Aorta (tissue), 5 donors: ENCODE results near the gene HSF2. TPM values are rescaled to one million over a fixed set of nuclear protein-coding genes. Genes with fewer than 3 reads are reported as not detected.

Source experiments
- ATAC-seq: fragments of 200-7000 bp; cut with Tn5 transposase; one replicate; pipeline ENCODE4 v1.9.1; 2022; ENCODE audit warnings: moderate library complexity; ENCODE audit not compliant: low FRiP score
- DNase-seq, 2 donors: peaks; one replicate each; pipeline ENCODE4 v3.0.0-alpha.2; 2020
- H3K27ac ChIP-seq, 2 donors: one replicate each; pipeline ENCODE4 v1.5.1; 2013; ENCODE audit warnings: low read length in 2 of 2, mild to moderate bottlenecking in 2 of 2, moderate library complexity in 2 of 2, control low read depth in 1 of 2, inconsistent platforms in 1 of 2, low read depth in 1 of 2
- H3K27me3 ChIP-seq, 2 donors: one replicate each; pipeline ENCODE4 v1.6.1; 2013; ENCODE audit warnings: control low read depth in 1 of 2, low read length in 1 of 2, mild to moderate bottlenecking in 1 of 2, moderate library complexity in 1 of 2; ENCODE audit not compliant: insufficient read depth in 2 of 2, control insufficient read depth in 1 of 2
- H3K36me3 ChIP-seq, 2 donors: one replicate each; pipeline ENCODE4 v1.6.1; 2013; ENCODE audit warnings: control low read depth in 1 of 2, low read length in 1 of 2, mild to moderate bottlenecking in 1 of 2; ENCODE audit not compliant: insufficient read depth in 2 of 2, control insufficient read depth in 1 of 2
- H3K4me1 ChIP-seq, 2 donors: one replicate each; pipeline ENCODE4 v1.6.1; 2013; ENCODE audit warnings: low read length in 2 of 2, control low read depth in 1 of 2, mild to moderate bottlenecking in 1 of 2, moderate library complexity in 1 of 2; ENCODE audit not compliant: insufficient read depth in 2 of 2, control insufficient read depth in 1 of 2
- H3K4me3 ChIP-seq, 2 donors: one replicate each; pipeline ENCODE4 v1.5.1; 2013; ENCODE audit warnings: low read length in 2 of 2, control low read depth in 1 of 2, mild to moderate bottlenecking in 1 of 2
- H3K9me3 ChIP-seq: one replicate; pipeline ENCODE4 v1.6.1; 2013; ENCODE audit warnings: mild to moderate bottlenecking, low read length; ENCODE audit not compliant: control insufficient read depth
- WGBS, 2 donors: extraction: QIAGEN DNeasy Blood & Tissue Kit; methylation state at CpG; one replicate each; pipeline ENCODE4 v1.1.7; 2013; 5-methylcytosine and 5-hydroxymethylcytosine counted together
- intact Hi-C, 2 donors: fragments of 100-400 bp; cut with DNase I; formaldehyde crosslinking; loops; one replicate each; pipeline versions ENCODE4 v1.14.2 to v1.15.0; 2022
- long read RNA-seq, 2 donors: library from polyadenylated mRNA; unstranded; transcript quantifications; one replicate each; pipeline ENCODE4 v2.0.0, GENCODE V29; 2020 to 2021
- polyA plus RNA-seq, 2 donors: library from polyadenylated mRNA; stranded (reverse); fragments of 200-250 nt; gene quantifications; one replicate each; pipeline ENCODE4 v1.2.3, GENCODE V29; 2013
- total RNA-seq, 2 donors: library from RNA; stranded (reverse); fragmentation: NEBNext Ultra II Directional; extraction: Animal tissue kit (Norgen Biotek cat#: 25700); gene quantifications; one replicate each; pipeline ENCODE4 v1.2.1, GENCODE V29; 2021
- donor health status: healthy with polysubstance abuse.
- donor health status: Bipolar disorder and iron deficiency.
- donor health status: DM: no; HTN: no; CAD: no.
- donor health status: DM: no; HTN: no; CAD: no.
- donor health status: DM: yes; HTN: yes; CAD: no.

HSF2 gene, protein sequence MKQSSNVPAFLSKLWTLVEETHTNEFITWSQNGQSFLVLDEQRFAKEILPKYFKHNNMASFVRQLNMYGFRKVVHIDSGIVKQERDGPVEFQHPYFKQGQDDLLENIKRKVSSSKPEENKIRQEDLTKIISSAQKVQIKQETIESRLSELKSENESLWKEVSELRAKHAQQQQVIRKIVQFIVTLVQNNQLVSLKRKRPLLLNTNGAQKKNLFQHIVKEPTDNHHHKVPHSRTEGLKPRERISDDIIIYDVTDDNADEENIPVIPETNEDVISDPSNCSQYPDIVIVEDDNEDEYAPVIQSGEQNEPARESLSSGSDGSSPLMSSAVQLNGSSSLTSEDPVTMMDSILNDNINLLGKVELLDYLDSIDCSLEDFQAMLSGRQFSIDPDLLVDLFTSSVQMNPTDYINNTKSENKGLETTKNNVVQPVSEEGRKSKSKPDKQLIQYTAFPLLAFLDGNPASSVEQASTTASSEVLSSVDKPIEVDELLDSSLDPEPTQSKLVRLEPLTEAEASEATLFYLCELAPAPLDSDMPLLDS
- total RNA-seq = 10 to 100 TPM; 11.4 to 13.9 TPM
- polyA plus RNA-seq = 1 to 10 TPM; 6.8 to 9.8 TPM
- long read RNA-seq, donor 1, transcript HSF2-201 (13 exons, 2,549 nt) = minor isoform, 14 of 54 reads
- long read RNA-seq, donor 1, transcript HSF2-202 (12 exons, 2,643 nt) = major isoform, 34 of 54 reads
- long read RNA-seq, donor 1, partial matches to known transcripts = 3 of 54 reads
- long read RNA-seq, donor 1, other reads (novel, unspliced or antisense) = 3 of 54 reads
- long read RNA-seq, donor 2, partial matches to known transcripts = 1 of 7 reads
- long read RNA-seq, donor 2, other reads (novel, unspliced or antisense) = 1 of 7 reads

GRCh38 chr6:122399348-122400120, at the start of gene HSF2:
Gene HSF2, plus strand, starts transcription at chr6:122399652. Its CDS starts 86 bp downstream, at chr6:122399738.
- intact Hi-C loops = loop anchor here in 1 of 2 donors (5.0 kb wide), 1 partner anchor 73 kb away; the partner anchor contains the start of gene SERINC1
- WGBS, 2 donors = 1% methylated on average over 64 to 82 of the region's 82 CpGs
- peak within 1 kb of the TSS in 1 of 2 donors; percentile 73 for H3K27ac ChIP-seq

GRCh38 chr6:122352981-122353664, 46.3 kb upstream of the HSF2 start:
- no peaks in the 10 kb centered on the region for H3K9me3 ChIP-seq
- intact Hi-C loops = no loop called here

More at GRCh38 chr6:122399348-122400120, at the start of gene HSF2:
- H3K4me3 ChIP-seq = peak within 1 kb of the TSS; percentile 63 to 93
- peaks cover 0 to 4% of the 10 kb centered on the region in 2 donors for H3K4me1 ChIP-seq
- no peaks in the 10 kb centered on the region for H3K9me3 ChIP-seq
- no peaks in the 10 kb centered on the region for H3K27me3 ChIP-seq
- peak; percentile 99 for ATAC-seq
- DNase-seq = peak; percentile 98
- no peaks in the 10 kb centered on the region for H3K36me3 ChIP-seq

DNA sequence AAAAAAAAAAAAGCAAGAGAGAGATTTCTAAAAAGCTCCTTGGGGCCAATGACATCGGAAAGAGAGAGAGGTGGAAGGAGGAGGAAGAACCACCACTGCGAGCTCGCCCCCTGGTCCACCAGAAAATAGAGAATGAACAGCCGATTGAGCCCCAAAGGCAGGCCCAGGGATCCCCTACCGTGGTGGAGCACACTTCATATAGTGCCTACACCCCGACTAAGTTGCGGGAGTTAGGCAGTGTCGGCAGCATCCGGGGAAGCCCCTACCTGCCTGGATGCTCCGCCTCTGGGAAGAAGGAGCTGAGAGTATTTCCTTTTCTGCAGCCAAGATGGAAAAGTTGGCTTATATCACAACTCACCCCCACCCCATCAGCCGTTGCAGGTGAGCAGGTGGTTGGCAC, 38.6 kb upstream of the HSF2 start:
- DNase-seq = no peak
- Histone ChIP-seq H3K9me3 (no peaks in the 10 kb centered on the region), H3K27ac (no peak overlapping the region), H3K4me3 (no peak overlapping the region), H3K4me1 (no peaks in the 10 kb centered on the region), H3K27me3 (no peaks in the 10 kb centered on the region), H3K36me3 (no peaks in the 10 kb centered on the region)
- no peak for ATAC-seq
- 80 to 81% methylated on average over 11 of the region's 11 CpGs for WGBS, 2 donors
- intact Hi-C loops = no loop called here

More at GRCh38 chr6:122352981-122353664, 46.3 kb upstream of the HSF2 start:
- ATAC-seq (no peak), DNase-seq (no peak)
- Histone ChIP-seq H3K4me1 (no peaks in the 10 kb centered on the region), H3K27me3 (no peaks in the 10 kb centered on the region), H3K27ac (no peak overlapping the region), H3K4me3 (no peak overlapping the region), H3K36me3 (no peaks in the 10 kb centered on the region)

DNA sequence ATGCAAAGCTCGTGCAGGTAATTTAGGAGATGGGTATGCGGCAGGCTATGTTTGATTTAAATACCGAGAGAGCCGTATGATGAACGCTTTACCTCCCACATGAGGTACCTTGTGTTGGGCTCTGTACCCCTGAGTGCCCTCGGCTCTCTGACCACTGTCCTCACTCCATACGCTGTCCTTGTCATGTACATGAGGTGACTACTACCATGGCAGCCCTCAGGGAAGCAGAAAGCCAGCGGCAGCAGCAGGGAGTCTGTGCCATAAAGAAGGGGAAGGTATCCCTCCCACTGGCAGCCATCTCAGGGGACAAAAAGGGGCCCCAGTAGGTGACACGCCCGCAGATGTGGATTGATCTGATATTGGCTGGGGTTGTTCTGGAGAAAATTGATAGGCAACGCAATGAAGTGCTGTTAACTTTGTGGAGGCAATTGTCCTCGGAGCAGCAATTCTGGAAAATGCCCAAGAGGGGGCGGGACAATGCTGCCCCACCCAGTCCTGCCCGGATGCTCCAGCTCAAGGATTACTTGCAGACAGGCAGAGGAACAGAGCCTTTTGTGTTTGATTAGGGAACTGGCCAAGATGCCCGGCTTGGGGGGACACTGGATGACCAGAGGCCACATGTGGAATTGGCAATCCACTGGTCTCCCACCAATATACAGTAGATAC, 38.0 kb upstream of the HSF2 start:
- ATAC-seq = no peak
- intact Hi-C loops = no loop called here

GRCh38 chr6:122363769-122364483, 35.5 kb upstream of the HSF2 start:
- ATAC-seq = no peak

More for the DNA sequence above, 38.0 kb upstream of the HSF2 start:
- no peaks in the 10 kb centered on the region for H3K4me1 ChIP-seq
- DNase-seq = no peak
- H3K27ac ChIP-seq = no peak overlapping the region
- no peak overlapping the region for H3K4me3 ChIP-seq
- H3K9me3 ChIP-seq = no peaks in the 10 kb centered on the region
- H3K27me3 ChIP-seq = no peaks in the 10 kb centered on the region
- no peaks in the 10 kb centered on the region for H3K36me3 ChIP-seq
- WGBS, 2 donors = 84 to 92% methylated on average over 15 of the region's 15 CpGs

GRCh38 chr6:122365775-122366403, 33.6 kb upstream of the HSF2 start:
- no peak for ATAC-seq

More at GRCh38 chr6:122363769-122364483, 35.5 kb upstream of the HSF2 start:
- Histone ChIP-seq H3K27me3 (no peaks in the 10 kb centered on the region), H3K4me1 (no peaks in the 10 kb centered on the region), H3K27ac (no peak overlapping the region), H3K36me3 (no peaks in the 10 kb centered on the region), H3K9me3 (no peaks in the 10 kb centered on the region), H3K4me3 (no peak overlapping the region)
- intact Hi-C loops = no loop called here
- WGBS, 2 donors = 81 to 89% methylated on average over 6 of the region's 6 CpGs
- DNase-seq = no peak

DNA sequence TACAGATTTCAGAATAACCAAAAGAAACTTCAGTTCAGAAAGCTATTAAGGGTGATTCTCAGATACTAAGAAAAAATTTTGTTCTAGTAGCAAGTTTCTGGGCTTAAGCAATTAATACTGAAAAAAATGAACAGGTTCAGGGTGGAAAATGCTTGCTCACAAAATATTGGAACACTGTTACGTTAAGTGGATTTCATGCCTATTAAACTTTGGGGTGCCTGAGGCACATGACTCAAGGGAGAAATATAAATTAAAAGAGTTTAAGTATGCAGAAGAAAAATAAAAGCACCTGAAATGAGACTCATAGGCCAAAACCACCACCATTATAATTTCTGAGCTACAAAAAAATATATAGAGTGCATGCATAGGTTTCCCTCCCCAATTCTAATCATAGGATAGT, 32.3 kb upstream of the HSF2 start:
- 71 to 76% methylated on average over 1 of the region's 1 CpG for WGBS, 2 donors

More at GRCh38 chr6:122365775-122366403, 33.6 kb upstream of the HSF2 start:
- DNase-seq = no peak
- WGBS, 2 donors = 90 to 91% methylated on average over 8 of the region's 8 CpGs
- Histone ChIP-seq H3K9me3 (no peaks in the 10 kb centered on the region), H3K27me3 (no peaks in the 10 kb centered on the region), H3K4me1 (no peaks in the 10 kb centered on the region), H3K4me3 (no peak overlapping the region), H3K27ac (no peak overlapping the region), H3K36me3 (no peaks in the 10 kb centered on the region)
- intact Hi-C loops = no loop called here

More for the DNA sequence above, 32.3 kb upstream of the HSF2 start:
- no peaks in the 10 kb centered on the region for H3K9me3 ChIP-seq
- ATAC-seq = no peak
- intact Hi-C loops = no loop called here
- H3K4me1 ChIP-seq = no peaks in the 10 kb centered on the region
- no peak overlapping the region for H3K27ac ChIP-seq
- H3K27me3 ChIP-seq = no peaks in the 10 kb centered on the region
- no peak overlapping the region for H3K4me3 ChIP-seq
- DNase-seq = no peak
- H3K36me3 ChIP-seq = no peaks in the 10 kb centered on the region
